MV-4-11 (cell line): ENCODE measurements around the gene TENM3.
"Not testable (repeated sequence)": the region's sequence is repeated elsewhere in the genome, so short reads cannot be mapped to it uniquely, and the experiment has no call there.

ENCODE experiments used
- DNase-seq: peaks from one replicate; lab custom pipeline; 2025; lab: John Stamatoyannopoulos, UW

Gene TENM3

GRCh38 chr4:182228991-182229577, 14.1 kb upstream of the TENM3 start:
- DNase-seq, result no peak

GRCh38 chr4:182230256-182230655, 12.9 kb upstream of the TENM3 start:
- no peak for DNase-seq

GRCh38 chr4:182231080-182231479, 12.1 kb upstream of the TENM3 start:
- no peak for DNase-seq

GRCh38 chr4:182231496-182231895, 11.7 kb upstream of the TENM3 start:
- no peak for DNase-seq

- DNase-seq, result no peak
These were observed 9.7 kb upstream of the TENM3 start for GRCh38 chr4:182233310-182234090.

- DNase-seq, result no peak
These were observed 8.0 kb upstream of the TENM3 start for GRCh38 chr4:182235021-182235795.

- no peak for DNase-seq
These were observed 7.0 kb upstream of the TENM3 start for GRCh38 chr4:182236186-182236585.

GRCh38 chr4:182237010-182237409, 6.2 kb upstream of the TENM3 start:
- not testable (repeated sequence) for DNase-seq

- no peak for DNase-seq
These were observed 4.8 kb upstream of the TENM3 start for GRCh38 chr4:182238355-182238931.

- no peak for DNase-seq
These were observed 2.8 kb upstream of the TENM3 start for GRCh38 chr4:182240161-182241130.

- not testable (repeated sequence) for DNase-seq
These were observed 942 bp upstream of the TENM3 start for GRCh38 chr4:182242260-182242659.

GRCh38 chr4:182242787-182243186, 415 bp upstream of the TENM3 start:
- DNase-seq, result no peak

GRCh38 chr4:182245041-182245440, 1.8 kb downstream of the TENM3 start:
- DNase-seq, result no peak

GRCh38 chr4:182245541-182246215, 2.5 kb downstream of the TENM3 start:
- DNase-seq, result no peak

- DNase-seq, result no peak
These were observed 3.4 kb downstream of the TENM3 start for GRCh38 chr4:182246401-182247205.

GRCh38 chr4:182248295-182248694, 5.1 kb downstream of the TENM3 start:
- no peak for DNase-seq

GRCh38 chr4:182250446-182250845, 7.2 kb downstream of the TENM3 start:
- no peak for DNase-seq

GRCh38 chr4:182251116-182251515, 7.9 kb downstream of the TENM3 start:
- DNase-seq, result no peak

- no peak for DNase-seq
These were observed 9.0 kb downstream of the TENM3 start for GRCh38 chr4:182252220-182252619.
